Activated CD4-positive, alpha-beta T cell treated with anti-CD3 and anti-CD28 coated beads for 36 hours (primary cell): Measurements from ENCODE around the gene SCNN1A. TPM values are rescaled to one million over a fixed set of nuclear protein-coding genes. Genes with fewer than 3 reads are reported as not detected.

Experiments
- ATAC-seq: fragments of 200-7000 bp; cut with Tn5 transposase; one replicate; pipeline ENCODE4 v1.10.0; 2021; ENCODE audit warnings: mild to moderate bottlenecking, moderate library complexity
- CTCF ChIA-PET: fragments of 350-600 bp; sonication (Branson Sonifier 250); formaldehyde crosslinking; loops from one replicate; lab custom pipeline; 2021; ENCODE audit warnings: antibody characterized with exemption; lab: Charles Lee
- POLR2A ChIA-PET: fragments of 350-600 bp; sonication (Branson Sonifier 250); formaldehyde crosslinking; loops from one replicate; lab custom pipeline; 2021; ENCODE audit warnings: antibody characterized with exemption, inconsistent platforms; lab: Charles Lee
- DNase-seq: peaks from one replicate; pipeline ENCODE4 v3.0.0-alpha.2; 2020
- H3K27ac Mint-ChIP-seq: one replicate; pipeline ENCODE4 v1.8.0; 2021; ENCODE audit warnings: mixed read lengths
- H3K27me3 Mint-ChIP-seq: one replicate; pipeline ENCODE4 v1.8.0; 2021; ENCODE audit warnings: mixed read lengths
- H3K36me3 Mint-ChIP-seq: one replicate; pipeline ENCODE4 v1.8.0; 2021; ENCODE audit warnings: low read depth, mixed read lengths
- H3K4me1 Mint-ChIP-seq: one replicate; pipeline ENCODE4 v1.8.0; 2021; ENCODE audit warnings: mixed read lengths
- H3K4me3 Mint-ChIP-seq: one replicate; pipeline ENCODE4 v1.8.0; 2021; ENCODE audit warnings: mild to moderate bottlenecking, moderate library complexity, mixed read lengths
- H3K9me3 Mint-ChIP-seq: one replicate; pipeline ENCODE4 v1.8.0; 2021; ENCODE audit warnings: low read depth, mixed read lengths
- intact Hi-C, 2 experiments: fragments of 100-400 bp; cut with DNase I in 1 of 2; cut with micrococcal nuclease in 1 of 2; formaldehyde crosslinking; loops; one replicate each; pipeline versions ENCODE4 v1.14.2 to v1.15.1; 2022 to 2024; cut with DNase I, micrococcal nuclease
- total RNA-seq, 2 experiments: library from RNA; stranded (reverse); gene quantifications; one replicate each; pipeline ENCODE4 v1.2.3, GENCODE V29; 2021

SCNN1A gene
- total RNA-seq, 2 experiments from 2014 or later: 0.05 TPM; not detected in 1

DNA sequence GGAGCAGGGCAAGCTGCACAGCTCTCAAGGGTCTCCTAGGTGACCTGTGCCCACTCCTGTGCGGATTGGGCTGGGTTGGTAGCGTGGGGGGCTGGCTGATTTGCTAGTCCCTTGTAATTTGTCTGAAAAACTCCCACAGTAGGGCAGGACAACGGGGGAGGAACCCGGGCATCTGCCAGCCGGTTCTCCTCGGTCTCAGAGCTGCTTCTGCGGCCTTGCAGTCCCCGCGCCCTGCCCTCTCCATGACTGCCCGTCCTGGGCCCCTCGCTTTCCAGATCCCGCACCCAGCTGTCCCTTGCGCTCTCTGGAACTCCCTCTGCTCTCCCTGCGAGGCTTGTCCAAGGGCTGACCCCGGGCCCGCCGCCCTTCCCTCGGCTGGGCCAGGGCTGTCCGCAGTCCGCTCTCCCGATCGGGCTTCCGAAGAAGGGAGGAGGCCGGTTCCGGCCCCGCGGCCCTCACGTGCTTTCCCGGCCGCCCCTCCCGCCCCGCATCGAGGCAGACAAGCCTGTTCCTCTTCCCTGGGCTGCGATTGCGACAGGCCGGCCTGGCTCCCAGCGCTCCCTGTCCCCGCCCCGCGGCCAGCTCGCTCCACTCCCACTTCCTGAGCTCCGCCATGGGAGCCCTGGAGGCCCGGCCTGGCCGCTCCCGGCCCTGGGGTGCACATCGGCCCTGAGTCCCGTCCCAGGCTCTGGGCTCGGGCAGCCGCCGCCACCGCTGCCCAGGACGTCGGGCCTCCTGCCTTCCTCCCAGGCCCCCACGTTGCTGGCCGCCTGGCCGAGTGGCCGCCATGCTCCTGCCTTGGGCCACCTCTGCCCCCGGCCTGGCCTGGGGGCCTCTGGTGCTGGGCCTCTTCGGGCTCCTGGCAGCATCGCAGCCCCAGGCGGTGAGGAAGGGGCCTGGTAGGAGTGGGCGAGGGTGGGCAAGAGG is 8.5 kb upstream of the SCNN1A start, which contains the start of gene LTBR:
TSS of gene LTBR (plus strand) at position 591 of the 927 bp plus-strand sequence. CDS start at position 788, 197 bp downstream.
- CTCF ChIA-PET: interaction anchor here (0.6 to 1.5 kb wide), 4 partner anchors 61 to 167 kb away, joined by 3 to 5 read pairs (median 4); no protein-coding TSS in a partner anchor
- H3K27ac Mint-ChIP-seq: no peak within 1 kb of the TSS
- DNase-seq (no peak), ATAC-seq (peak; percentile 44)
- H3K9me3 Mint-ChIP-seq: no peaks in the 10 kb centered on the region
- peaks cover 15% of the 10 kb centered on the region for H3K27me3 Mint-ChIP-seq
- H3K36me3 Mint-ChIP-seq: no peaks in the 10 kb centered on the region
- H3K4me3 Mint-ChIP-seq: no peak within 1 kb of the TSS
- peaks cover 2% of the 10 kb centered on the region for H3K4me1 Mint-ChIP-seq
- intact Hi-C loops: no loop called here
- POLR2A ChIA-PET: no interaction called here

DNA sequence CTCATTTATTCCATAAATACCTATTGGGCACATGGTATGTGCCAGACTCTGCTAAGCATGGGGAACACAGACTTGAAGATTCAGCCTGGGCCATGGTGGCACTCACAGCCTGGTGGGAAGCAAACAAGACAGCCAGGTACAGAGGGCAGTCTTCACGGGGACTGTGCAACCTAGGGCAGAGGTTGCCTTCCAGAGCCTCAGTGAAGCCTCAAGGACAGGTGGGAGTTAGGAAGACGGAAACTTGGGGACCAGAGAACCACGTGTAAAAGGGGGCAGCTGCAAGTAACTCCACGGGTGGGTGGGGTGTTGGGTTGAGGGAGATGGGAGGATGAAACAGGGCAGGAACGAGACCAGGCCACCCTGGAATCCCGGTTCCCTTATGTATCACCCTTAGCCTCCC is 7.6 kb upstream of the SCNN1A start:
- no peaks in the 10 kb centered on the region for H3K36me3 Mint-ChIP-seq
- no peak for DNase-seq
- H3K9me3 Mint-ChIP-seq: no peaks in the 10 kb centered on the region
- intact Hi-C loops: no loop called here
- POLR2A ChIA-PET: no interaction called here
- H3K27me3 Mint-ChIP-seq: peaks cover 15% of the 10 kb centered on the region
- no peak for ATAC-seq
- CTCF ChIA-PET: no interaction called here
- H3K27ac Mint-ChIP-seq: no peak overlapping the region
- peaks cover 2% of the 10 kb centered on the region for H3K4me1 Mint-ChIP-seq
- H3K4me3 Mint-ChIP-seq: no peak overlapping the region

- peaks cover 4% of the 10 kb centered on the region for H3K4me1 Mint-ChIP-seq
- intact Hi-C loops: no loop called here
- CTCF ChIA-PET: no interaction called here
- ATAC-seq (no peak), DNase-seq (no peak)
- POLR2A ChIA-PET: no interaction called here
- no peaks in the 10 kb centered on the region for H3K9me3 Mint-ChIP-seq
- H3K27ac Mint-ChIP-seq: no peak overlapping the region
- H3K4me3 Mint-ChIP-seq: no peak overlapping the region
- H3K27me3 Mint-ChIP-seq: peaks cover 15% of the 10 kb centered on the region
- H3K36me3 Mint-ChIP-seq: no peaks in the 10 kb centered on the region
Measured at GRCh38 chr12:6382371-6382770, 7.0 kb upstream of the SCNN1A start.

- CTCF ChIA-PET: interaction anchor here (0.6 to 1.5 kb wide), 5 partner anchors 13 to 130 kb away, joined by 3 to 4 read pairs (median 3); no protein-coding TSS in a partner anchor
- Mint-ChIP-seq H3K27me3 (peaks cover 15% of the 10 kb centered on the region), H3K4me3 (no peak overlapping the region), H3K36me3 (no peaks in the 10 kb centered on the region), H3K27ac (no peak overlapping the region), H3K4me1 (peaks cover 15% of the 10 kb centered on the region), H3K9me3 (no peaks in the 10 kb centered on the region)
- DNase-seq (no peak), ATAC-seq (no peak)
- POLR2A ChIA-PET: no interaction called here
- intact Hi-C loops: no loop called here
Measured at GRCh38 chr12:6380141-6381121, 5.1 kb upstream of the SCNN1A start.

- DNase-seq: no peak
- Mint-ChIP-seq H3K4me3 (no peak overlapping the region), H3K27ac (no peak overlapping the region), H3K36me3 (no peaks in the 10 kb centered on the region), H3K9me3 (no peaks in the 10 kb centered on the region), H3K27me3 (peaks cover 12% of the 10 kb centered on the region), H3K4me1 (peaks cover 15% of the 10 kb centered on the region)
- ChIA-PET POLR2A (interaction anchor here (0.6 to 0.7 kb wide), 2 partner anchors 14 to 1492 kb away, joined by 3 to 8 read pairs; no protein-coding TSS in a partner anchor), CTCF (interaction anchor here (0.5 to 1.6 kb wide), 4 partner anchors 11 to 100 kb away, joined by 3 to 5 read pairs (median 4); no protein-coding TSS in a partner anchor)
- no peak for ATAC-seq
- intact Hi-C loops: no loop called here
Measured at GRCh38 chr12:6378709-6379472, 3.5 kb upstream of the SCNN1A start.

GRCh38 chr12:6377667-6377994 is 2.3 kb upstream of the SCNN1A start:
- Mint-ChIP-seq H3K4me3 (no peak overlapping the region), H3K27me3 (peaks cover 7% of the 10 kb centered on the region), H3K9me3 (no peaks in the 10 kb centered on the region), H3K4me1 (peaks cover 20% of the 10 kb centered on the region), H3K27ac (no peak overlapping the region), H3K36me3 (no peaks in the 10 kb centered on the region)
- no peak for DNase-seq
- ChIA-PET CTCF (interaction anchor here (0.7 to 1.3 kb wide), 3 partner anchors 14 to 332 kb away, joined by 3 to 5 read pairs (median 4); no protein-coding TSS in a partner anchor), POLR2A (interaction anchor here (1.0 kb wide), 1 partner anchor 135 kb away, joined by 4 read pairs; no protein-coding TSS in a partner anchor)
- intact Hi-C loops: no loop called here
- ATAC-seq: no peak

- DNase-seq (no peak), ATAC-seq (no peak)
- Mint-ChIP-seq H3K27me3 (peaks cover 7% of the 10 kb centered on the region), H3K4me1 (peaks cover 25% of the 10 kb centered on the region), H3K27ac (peak overlapping the region; percentile 75), H3K4me3 (peak overlapping the region; percentile 15), H3K9me3 (no peaks in the 10 kb centered on the region), H3K36me3 (no peaks in the 10 kb centered on the region)
- ChIA-PET CTCF (interaction anchor here (0.7 to 1.3 kb wide), 3 partner anchors 14 to 332 kb away, joined by 3 to 5 read pairs (median 4); no protein-coding TSS in a partner anchor), POLR2A (interaction anchor here (0.6 to 1.0 kb wide), 2 partner anchors 135 to 181 kb away, joined by 4 read pairs; no protein-coding TSS in a partner anchor)
- intact Hi-C loops: no loop called here
Measured at GRCh38 chr12:6376870-6377666, 1.7 kb upstream of the SCNN1A start.

DNA sequence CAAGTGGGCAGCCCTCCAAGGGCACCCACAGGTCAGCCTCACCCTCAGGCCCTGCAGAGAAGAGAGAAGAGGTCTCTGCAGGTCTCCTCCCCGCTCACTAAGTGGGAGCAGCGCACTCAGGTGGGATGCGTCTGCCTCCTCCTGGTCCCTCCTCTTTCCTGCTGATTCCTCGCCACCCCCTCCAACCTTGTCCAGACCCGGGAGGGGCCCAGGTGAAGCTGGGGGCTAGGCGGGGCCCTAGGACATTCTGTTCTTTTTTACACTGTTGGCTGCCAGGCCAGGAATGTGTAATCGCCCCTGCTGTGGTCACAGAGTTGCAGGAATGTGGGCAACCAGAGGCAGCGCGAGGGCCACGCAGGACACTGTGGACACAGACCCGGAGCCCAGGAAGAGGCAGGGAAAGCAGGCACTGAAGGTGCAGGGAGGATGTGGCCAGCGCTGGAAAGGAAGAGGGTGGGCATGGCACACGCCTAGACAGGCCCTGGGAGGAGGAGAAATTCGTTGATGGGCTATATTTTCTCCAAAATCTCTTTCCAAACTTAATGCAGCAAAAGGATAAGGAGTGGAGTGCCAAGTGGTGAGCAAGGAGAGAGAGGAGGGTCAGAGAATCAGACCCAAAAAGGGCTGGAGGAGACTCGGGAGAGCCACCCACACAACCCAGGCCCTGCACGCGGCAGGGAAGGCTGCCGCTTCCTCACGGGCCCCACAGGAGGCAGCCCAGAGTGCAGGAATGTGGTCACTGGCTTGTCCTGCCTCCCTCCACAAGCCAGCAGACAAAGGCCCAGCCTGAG is 911 bp upstream of the SCNN1A start:
- no peaks in the 10 kb centered on the region for H3K9me3 Mint-ChIP-seq
- peak; percentile 38 for ATAC-seq
- intact Hi-C loops: no loop called here
- peaks cover 26% of the 10 kb centered on the region for H3K4me1 Mint-ChIP-seq
- H3K36me3 Mint-ChIP-seq: no peaks in the 10 kb centered on the region
- ChIA-PET POLR2A (interaction anchor here (0.6 kb wide), 2 partner anchors 182 to 483 kb away, joined by 4 to 10 read pairs; no protein-coding TSS in a partner anchor), CTCF (no interaction called here)
- H3K27ac Mint-ChIP-seq: peak overlapping the region; percentile 75
- DNase-seq: peak; percentile 34
- H3K4me3 Mint-ChIP-seq: no peak overlapping the region
- H3K27me3 Mint-ChIP-seq: peaks cover 4% of the 10 kb centered on the region

- Mint-ChIP-seq H3K36me3 (no peaks in the 10 kb centered on the region), H3K27ac (no peak overlapping the region), H3K4me3 (no peak overlapping the region), H3K4me1 (peaks cover 31% of the 10 kb centered on the region), H3K9me3 (no peaks in the 10 kb centered on the region), H3K27me3 (no peaks in the 10 kb centered on the region)
- no peak for ATAC-seq
- no peak for DNase-seq
- intact Hi-C loops: loop anchor here in 1 of 2 experiments (5.0 kb wide), 1 partner anchor 37 kb away; no protein-coding TSS in a partner anchor
- ChIA-PET CTCF (interaction anchor here (0.6 to 1.2 kb wide), 5 partner anchors 9 to 1227 kb away, joined by 3 to 4 read pairs (median 3); no protein-coding TSS in a partner anchor), POLR2A (no interaction called here)
Measured at GRCh38 chr12:6374786-6375160, 590 bp downstream of the SCNN1A start.
